GM21515 (cell line): Measurements from ENCODE around the gene CFAP157.

ENCODE experiments used
- ATAC-seq: cut with Tn5 transposase; IDR thresholded peaks from one replicate; pipeline ENCODE4 v1.9.1; 2021; ENCODE audit not compliant: unreplicated experiment

CFAP157 gene

GRCh38 chr9:127714951-127715469, 8.2 kb downstream of the CFAP157 start:
- ATAC-seq: no peak

GRCh38 chr9:127715470-127716337, 8.9 kb downstream of the CFAP157 start, which contains the start of the genes PTRH1 and TTC16:
Gene PTRH1 (minus strand): TSS chr9:127715663. CDS start chr9:127715639, 24 bp downstream.
Gene TTC16 (plus strand): TSS chr9:127716079. CDS start chr9:127716146, 67 bp downstream.
- peak; percentile 93 for ATAC-seq

GRCh38 chr9:127716412-127716811, 9.6 kb downstream of the CFAP157 start:
- ATAC-seq: no peak

GRCh38 chr9:127717766-127718165, 11.0 kb downstream of the CFAP157 start:
- no peak for ATAC-seq

- ATAC-seq: no peak
These were observed 13.5 kb downstream of the CFAP157 start for GRCh38 chr9:127720031-127720864.

- ATAC-seq: no peak
These were observed 14.1 kb downstream of the CFAP157 start for GRCh38 chr9:127720865-127721227.

- ATAC-seq: no peak
These were observed 14.6 kb downstream of the CFAP157 start for GRCh38 chr9:127721391-127721821.

GRCh38 chr9:127722055-127722745, 15.4 kb downstream of the CFAP157 start:
- ATAC-seq: no peak

GRCh38 chr9:127723013-127723412, 16.2 kb downstream of the CFAP157 start:
- no peak for ATAC-seq

- no peak for ATAC-seq
These were observed 16.7 kb downstream of the CFAP157 start for GRCh38 chr9:127723444-127723843.

- no peak for ATAC-seq
These were observed 17.2 kb downstream of the CFAP157 start for GRCh38 chr9:127724012-127724411.

GRCh38 chr9:127726871-127727270, 20.1 kb downstream of the CFAP157 start:
- ATAC-seq: no peak

- ATAC-seq: no peak
These were observed 22.0 kb downstream of the CFAP157 start for GRCh38 chr9:127728808-127729207.

- ATAC-seq: no peak
These were observed 22.9 kb downstream of the CFAP157 start for GRCh38 chr9:127729522-127730256.

- no peak for ATAC-seq
These were observed 23.5 kb downstream of the CFAP157 start for GRCh38 chr9:127730262-127730661.

GRCh38 chr9:127730799-127731410, 24.1 kb downstream of the CFAP157 start:
- ATAC-seq: no peak

- ATAC-seq: no peak
These were observed 25.1 kb downstream of the CFAP157 start for GRCh38 chr9:127731938-127732337.

- ATAC-seq: no peak
These were observed 25.7 kb downstream of the CFAP157 start for GRCh38 chr9:127732444-127732843.

GRCh38 chr9:127733614-127734013, 26.8 kb downstream of the CFAP157 start:
- no peak for ATAC-seq

- no peak for ATAC-seq
These were observed 27.5 kb downstream of the CFAP157 start for GRCh38 chr9:127734247-127734746.
